HepG2 (cell line): ENCODE results near the gene MRAP. TPM values are rescaled to one million over a fixed set of nuclear protein-coding genes. Genes with fewer than 3 reads are reported as not detected.

Experiments used
- ATAC-seq: fragments of 200-7000 bp; cut with Tn5 transposase; 3 replicates; pipeline ENCODE4 v1.9.1; 2020; ENCODE audit warnings: mild to moderate bottlenecking, moderate library complexity
- BruUV-seq: library from RNA; stranded (reverse); fragments of 400-500 nt; replicated peaks from 2 replicates; lab custom pipeline; 2021; lab: Mats Ljungman, UMichigan
- CTCF ChIA-PET: fragments of 300-600 bp; formaldehyde crosslinking; extraction: SDS; loops from one replicate; lab custom pipeline; 2021; ENCODE audit warnings: low total read pairs, inconsistent platforms, low intra/inter-chr PET ratio; lab: Yijun Ruan, JAX
- POLR2A ChIA-PET: fragments of 350-600 bp; sonication (Branson Sonifier 250); formaldehyde crosslinking; loops from one replicate; lab custom pipeline; 2020; ENCODE audit warnings: antibody characterized with exemption, inconsistent platforms; lab: Yijun Ruan, JAX
- DNase-seq: peaks from one replicate; pipeline ENCODE4 v3.0.0-alpha.2; 2015; ENCODE audit warnings: low spot score
- FAIRE-seq: peaks from 3 replicates; lab custom pipeline; 2011; peaks lifted over from hg19 to GRCh38; lab: Jason Lieb, UNC
- H2AFZ ChIP-seq: one replicate; pipeline ENCODE4 v1.6.1; 2011; ENCODE audit warnings: low read length, inconsistent platforms
- H3K27ac ChIP-seq: fragments of 300-600 bp; 3 replicates; pipeline ENCODE4 v1.8.0; 2011; ENCODE audit warnings: mixed run types, mild to moderate bottlenecking, mixed read lengths, low read length, inconsistent platforms; ENCODE audit not compliant: insufficient read depth; ENCODE audit errors: extremely low read length
- H3K27me3 ChIP-seq, 2 experiments: fragments of 200-600 bp in 1 of 2; 2 replicates in 1 of 2; 3 replicates in 1 of 2; pipeline versions ENCODE4 v1.6.0 to v1.8.0; 2011; ENCODE audit warnings: low read length in 2 of 2, mild to moderate bottlenecking in 2 of 2, moderate library complexity in 2 of 2, inconsistent platforms in 1 of 2; ENCODE audit not compliant: insufficient read depth in 2 of 2, control insufficient read depth in 1 of 2
- H3K36me3 ChIP-seq, 2 experiments: fragments of 200-600 bp in 1 of 2; replicated peaks in 1 of 2; 2 replicates in 1 of 2; 3 replicates in 1 of 2; pipeline versions ENCODE4 v1.5.1 to v1.8.0; 2011; ENCODE audit warnings: low read length in 2 of 2, inconsistent platforms in 1 of 2; ENCODE audit not compliant: insufficient read depth in 2 of 2, control insufficient read depth in 1 of 2
- H3K4me1 ChIP-seq: 2 replicates; pipeline ENCODE4 v1.5.1; 2012; ENCODE audit warnings: low read length, inconsistent platforms; ENCODE audit not compliant: insufficient read depth
- H3K4me2 ChIP-seq: 2 replicates; pipeline ENCODE4 v1.6.0; 2011; ENCODE audit warnings: low read depth, low read length, inconsistent platforms
- H3K4me3 ChIP-seq, 3 experiments: fragments of 200-600 bp in 1 of 3; sonication (generic), shearing (Covaris generic) in 1 of 3; replicated peaks in 1 of 3; 2 replicates each; pipeline ENCODE4 v1.5.1; 2011 to 2016; ENCODE audit warnings: low read length in 3 of 3, inconsistent platforms in 2 of 3, low read depth in 2 of 3, mild to moderate bottlenecking in 2 of 3, control low read depth in 1 of 3, mixed read lengths in 1 of 3; ENCODE audit not compliant: insufficient read depth in 1 of 3
- H3K79me2 ChIP-seq: one replicate; pipeline ENCODE4 v1.6.1; 2011; ENCODE audit warnings: low read length, inconsistent platforms; ENCODE audit not compliant: insufficient read depth
- H3K9ac ChIP-seq: 2 replicates; pipeline ENCODE4 v1.6.0; 2011; ENCODE audit warnings: mild to moderate bottlenecking, low read depth, low read length, inconsistent platforms; ENCODE audit not compliant: insufficient read depth
- H3K9me3 ChIP-seq: 2 replicates; pipeline ENCODE4 v1.5.1; 2012; ENCODE audit warnings: mild to moderate bottlenecking, low read length
- H4K20me1 ChIP-seq: 2 replicates; pipeline ENCODE4 v1.6.0; 2011; ENCODE audit warnings: inconsistent platforms, mild to moderate bottlenecking, low read length, moderate library complexity; ENCODE audit not compliant: insufficient read depth
- HNRNPL ChIP-seq: fragments of 200-400 bp; formaldehyde crosslinking; IDR thresholded peaks from 2 replicates; pipeline ENCODE4 v1.6.1; 2017; ENCODE audit warnings: mild to moderate bottlenecking, low read depth, low read length
- MYNN ChIP-seq: sonication (generic); formaldehyde crosslinking; IDR thresholded peaks from 2 replicates; pipeline ENCODE4 v1.4.0; 2020; ENCODE audit warnings: mild to moderate bottlenecking, low read depth, missing genetic modification reagents
- RBM22 ChIP-seq: fragments of 200-400 bp; formaldehyde crosslinking; optimal IDR thresholded peaks from 2 replicates; pipeline ENCODE3; 2017; ENCODE audit warnings: mild to moderate bottlenecking, low read length, moderate library complexity
- SAFB2 ChIP-seq: sonication (generic); formaldehyde crosslinking; IDR thresholded peaks from 2 replicates; pipeline ENCODE4 v1.5.1; 2020; ENCODE audit warnings: missing genetic modification reagents, low read depth, mild to moderate bottlenecking, borderline replicate concordance
- SKI ChIP-seq: fragments of 450-650 bp; IDR thresholded peaks from one replicate; pipeline ENCODE4 v1.6.1; 2018; ENCODE audit warnings: mild to moderate bottlenecking; ENCODE audit not compliant: partially characterized antibody
- ZBTB20 ChIP-seq: sonication (generic); formaldehyde crosslinking; IDR thresholded peaks from 2 replicates; pipeline ENCODE4 v1.8.1; 2023; ENCODE audit warnings: missing genetic modification reagents, low read depth, mild to moderate bottlenecking, borderline replicate concordance
- ZNF615 ChIP-seq: sonication (generic); formaldehyde crosslinking; IDR thresholded peaks from 2 replicates; pipeline ENCODE4 v1.5.0; 2020; ENCODE audit warnings: mild to moderate bottlenecking, missing genetic modification reagents, borderline replicate concordance
- WGBS: methylation state at CpG from one replicate; pipeline ENCODE4 v1.1.6; 2017; ENCODE audit warnings: low lambda C conversion rate; 5-methylcytosine and 5-hydroxymethylcytosine counted together
- in situ Hi-C: cut with HindIII; loops from 2 replicates; pipeline ENCODE4 v1.10.0; 2017; ENCODE audit warnings: low pct_unique_long_range_greater_than_20kb; ENCODE audit not compliant: extremely low pct_ligation_motif_present
- intact Hi-C: fragments of 100-400 bp; cut with micrococcal nuclease; formaldehyde crosslinking; loops from one replicate; pipeline ENCODE4 v1.10.0; 2022; ENCODE audit not compliant: unreplicated experiment
- polyA plus RNA-seq, 8 experiments: library from polyadenylated mRNA; depleted of rRNA in 3 of 8; stranded (reverse) in 7 of 8; unstranded in 1 of 8; fragments of >200 nt; fragmentation: Illumina TruSeq in 4 of 8; extraction: Trizol in 4 of 8; gene quantifications; 2 replicates each; pipeline versions ENCODE4 v1.2.1 to v1.2.3, GENCODE V29; 2011 to 2016; ENCODE audit warnings: low read depth in 4 of 8, missing spikeins in 1 of 8, mixed read lengths in 1 of 8; ENCODE audit not compliant: insufficient read depth in 1 of 8
- total RNA-seq, 5 experiments: library from RNA; depleted of rRNA; stranded (reverse); fragments of >200 nt; fragmentation: Illumina TruSeq; extraction: Trizol; gene quantifications; 2 replicates each; pipeline ENCODE4 v1.2.3, GENCODE V29; 2016; ENCODE audit warnings: low read depth in 1 of 5
- TF ChIP-seq, protein P1 (sequence below): IDR thresholded peaks from 2 replicates; pipeline ENCODE4 v1.4.0; 2020; ENCODE audit warnings: mild to moderate bottlenecking, missing genetic modification reagents

MRAP gene
- total and polyA plus RNA-seq, 2 of the 13 experiments (the other 11 are each of a cell fraction or from before 2014, with no cell fraction given), result 0.46 to 1.2 TPM

DNA sequence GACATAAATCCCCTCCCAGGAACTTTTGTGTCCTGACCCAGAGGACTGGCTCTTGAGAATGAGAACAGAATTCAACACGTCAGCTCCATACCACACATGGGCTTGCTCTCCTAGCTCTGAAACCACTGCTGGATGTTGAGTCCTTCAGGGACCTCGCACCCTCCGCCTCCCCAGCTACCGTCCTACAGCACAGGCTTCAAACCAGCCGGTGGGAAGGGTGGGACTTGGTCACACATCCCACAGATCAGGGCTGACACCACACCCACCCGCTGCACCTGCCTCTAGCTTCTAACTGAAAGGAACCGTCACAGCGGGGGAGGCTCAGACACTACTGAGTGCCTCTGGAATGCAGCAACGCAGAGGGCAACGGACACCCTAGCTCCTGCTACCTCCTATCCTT, 24.0 kb downstream of the MRAP start:
- Histone ChIP-seq H3K4me2 (no peak overlapping the region), H3K36me3 (peaks cover 39 to 89% of the 10 kb centered on the region in 2 experiments), H3K27ac (no peak overlapping the region), H2AFZ (no peak overlapping the region), H3K4me3 (no peak overlapping the region), H3K79me2 (no peaks in the 10 kb centered on the region), H3K9ac (no peak overlapping the region), H4K20me1 (no peaks in the 10 kb centered on the region), H3K27me3 (no peaks in the 10 kb centered on the region), H3K4me1 (no peaks in the 10 kb centered on the region), H3K9me3 (no peaks in the 10 kb centered on the region)
- DNase-seq (no peak), ATAC-seq (no peak), FAIRE-seq (no peak)
- intact Hi-C loops, result no loop called here
- in situ Hi-C loops, result no loop called here
- TF ChIP-seq SAFB2 (no peak), RBM22 (peak; percentile 56), MYNN (CRISPR knock-in tag) (no peak)
- CTCF ChIA-PET, result no interaction called here
- 94% methylated on average over 6 of the region's 10 CpGs for WGBS
- BruUV-seq, result no TSS peak
- POLR2A ChIA-PET, result no interaction called here

DNA sequence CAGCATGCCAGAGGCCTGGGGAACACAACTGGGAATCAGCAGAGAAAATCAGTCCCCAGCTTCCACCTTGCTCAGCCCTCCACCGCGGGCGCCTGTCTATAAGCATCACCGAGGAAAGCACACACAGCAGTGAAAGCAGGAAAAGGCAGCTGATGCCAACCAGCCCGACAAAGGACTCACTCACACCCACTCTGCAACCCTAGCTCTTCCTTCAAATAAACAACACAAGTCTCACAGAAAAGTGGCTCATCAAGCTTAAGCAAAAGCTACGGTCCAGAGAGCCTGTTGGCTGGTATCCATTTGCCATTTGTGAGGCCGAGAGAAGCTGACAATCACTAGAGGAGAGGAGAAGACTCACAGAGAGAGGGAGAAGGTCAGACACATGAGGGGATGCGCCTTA, 27.1 kb downstream of the MRAP start:
- CTCF ChIA-PET, result no interaction called here
- Histone ChIP-seq H3K36me3 (peaks cover 31 to 67% of the 10 kb centered on the region in 2 experiments), H4K20me1 (no peaks in the 10 kb centered on the region), H3K27ac (no peak overlapping the region), H3K4me3 (no peak overlapping the region), H3K9ac (no peak overlapping the region), H3K9me3 (no peaks in the 10 kb centered on the region), H3K4me1 (peaks cover 18% of the 10 kb centered on the region), H3K27me3 (no peaks in the 10 kb centered on the region), H2AFZ (no peak overlapping the region), H3K79me2 (no peaks in the 10 kb centered on the region), H3K4me2 (no peak overlapping the region)
- TF ChIP-seq HNRNPL (no peak), ZNF615 (CRISPR knock-in tag) (no peak), ZBTB20 (CRISPR knock-in tag) (no peak), SKI (no peak)
- TF ChIP-seq, protein P1, sequence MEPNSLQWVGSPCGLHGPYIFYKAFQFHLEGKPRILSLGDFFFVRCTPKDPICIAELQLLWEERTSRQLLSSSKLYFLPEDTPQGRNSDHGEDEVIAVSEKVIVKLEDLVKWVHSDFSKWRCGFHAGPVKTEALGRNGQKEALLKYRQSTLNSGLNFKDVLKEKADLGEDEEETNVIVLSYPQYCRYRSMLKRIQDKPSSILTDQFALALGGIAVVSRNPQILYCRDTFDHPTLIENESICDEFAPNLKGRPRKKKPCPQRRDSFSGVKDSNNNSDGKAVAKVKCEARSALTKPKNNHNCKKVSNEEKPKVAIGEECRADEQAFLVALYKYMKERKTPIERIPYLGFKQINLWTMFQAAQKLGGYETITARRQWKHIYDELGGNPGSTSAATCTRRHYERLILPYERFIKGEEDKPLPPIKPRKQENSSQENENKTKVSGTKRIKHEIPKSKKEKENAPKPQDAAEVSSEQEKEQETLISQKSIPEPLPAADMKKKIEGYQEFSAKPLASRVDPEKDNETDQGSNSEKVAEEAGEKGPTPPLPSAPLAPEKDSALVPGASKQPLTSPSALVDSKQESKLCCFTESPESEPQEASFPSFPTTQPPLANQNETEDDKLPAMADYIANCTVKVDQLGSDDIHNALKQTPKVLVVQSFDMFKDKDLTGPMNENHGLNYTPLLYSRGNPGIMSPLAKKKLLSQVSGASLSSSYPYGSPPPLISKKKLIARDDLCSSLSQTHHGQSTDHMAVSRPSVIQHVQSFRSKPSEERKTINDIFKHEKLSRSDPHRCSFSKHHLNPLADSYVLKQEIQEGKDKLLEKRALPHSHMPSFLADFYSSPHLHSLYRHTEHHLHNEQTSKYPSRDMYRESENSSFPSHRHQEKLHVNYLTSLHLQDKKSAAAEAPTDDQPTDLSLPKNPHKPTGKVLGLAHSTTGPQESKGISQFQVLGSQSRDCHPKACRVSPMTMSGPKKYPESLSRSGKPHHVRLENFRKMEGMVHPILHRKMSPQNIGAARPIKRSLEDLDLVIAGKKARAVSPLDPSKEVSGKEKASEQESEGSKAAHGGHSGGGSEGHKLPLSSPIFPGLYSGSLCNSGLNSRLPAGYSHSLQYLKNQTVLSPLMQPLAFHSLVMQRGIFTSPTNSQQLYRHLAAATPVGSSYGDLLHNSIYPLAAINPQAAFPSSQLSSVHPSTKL (CRISPR knock-in tag), result no peak
- ATAC-seq (no peak), DNase-seq (no peak), FAIRE-seq (no peak)
- no TSS peak for BruUV-seq
- intact Hi-C loops (no loop called here), in situ Hi-C loops (no loop called here)
- POLR2A ChIA-PET, result no interaction called here
- WGBS, result 98% methylated on average over 8 of the region's 8 CpGs
